Adrenal gland (tissue), 19 donors: ENCODE results near the gene CDHR2. TPM values are rescaled to one million over a fixed set of nuclear protein-coding genes. Genes with fewer than 3 reads are reported as not detected.

Experiments used
- DNase-seq, 7 donors: peaks; one replicate each; pipeline ENCODE4 v3.0.0-alpha.2; 2019 to 2020
- H3K27ac ChIP-seq, 5 donors: fragments of 200-600 bp; sonication (generic) in 4 of 5; 1 replicate in 3 of 5; 2 replicates in 2 of 5; pipeline versions ENCODE4 v1.5.1 to v1.8.0; 2016 to 2020; ENCODE audit warnings: mild to moderate bottlenecking in 1 of 5
- H3K27me3 ChIP-seq: fragments of 200-600 bp; 2 replicates; pipeline ENCODE4 v1.8.0; 2021
- H3K36me3 ChIP-seq, 2 donors: fragments of 200-600 bp; replicated peaks in 1 of 2; 1 replicate in 1 of 2; 2 replicates in 1 of 2; pipeline versions ENCODE4 v1.5.1 to v1.8.0; 2018 to 2022
- H3K4me1 ChIP-seq, 2 donors: fragments of 200-600 bp; replicated peaks in 1 of 2; 1 replicate in 1 of 2; 2 replicates in 1 of 2; pipeline versions ENCODE4 v1.5.1 to v1.8.0; 2018 to 2021
- H3K4me3 ChIP-seq, 4 donors: fragments of 200-600 bp; sonication (generic) in 3 of 4; one replicate each; pipeline ENCODE4 v1.5.1; 2016 to 2018
- H3K9me3 ChIP-seq, 3 donors: fragments of 200-600 bp; sonication (generic) in 1 of 3; replicated peaks in 1 of 3; 1 replicate in 2 of 3; 2 replicates in 1 of 3; pipeline versions ENCODE4 v1.5.1 to v1.8.0; 2016 to 2021
- POLR2A ChIP-seq, 2 donors: fragments of 450-650 bp; IDR thresholded peaks; one replicate each; pipeline ENCODE4 v1.6.1; 2017; ENCODE audit warnings: antibody characterized with exemption in 2 of 2, mild to moderate bottlenecking in 2 of 2, moderate library complexity in 1 of 2
- WGBS, 4 donors: extraction: QIAGEN DNeasy Blood & Tissue Kit in 2 of 4; methylation state at CpG; one replicate each; pipeline versions ENCODE4 v1.1.5 to v1.1.7; 2013 to 2017; 5-methylcytosine and 5-hydroxymethylcytosine counted together
- intact Hi-C, 2 donors: fragments of 100-400 bp; cut with DNase I; formaldehyde crosslinking; loops; one replicate each; pipeline versions ENCODE4 v1.14.1 to v1.15.0; 2022 to 2023
- long read RNA-seq, 10 donors: library from polyadenylated mRNA in 3 of 10; unstranded in 2 of 10; stranded (forward) in 1 of 10; transcript quantifications; one replicate each; pipeline ENCODE4 v2.0.0 and lab custom pipeline, GENCODE V29; 2021 to 2026
- polyA plus RNA-seq, 3 donors: library from polyadenylated mRNA; stranded (reverse); fragments of 200-250 nt in 2 of 3; fragments of 350-450 nt in 1 of 3; fragmentation: Illumina TruSeq in 1 of 3; extraction: RNeasy Lipid Tissue Mini Kit (QIAGEN cat#74804) in 1 of 3; gene quantifications; one replicate each; pipeline ENCODE4 v1.2.3, GENCODE V29; 2013 to 2014
- total RNA-seq, 9 donors: library from RNA; depleted of rRNA in 4 of 9; stranded (reverse); fragments of >200 nt in 4 of 9; fragments of 120-200 nt in 1 of 9; fragmentation: NEBNext Ultra II Directional in 1 of 9; extraction: Animal tissue kit (Norgen Biotek cat#: 25700) in 1 of 9; gene quantifications; one replicate each; pipeline versions ENCODE4 v1.1.0 to v1.2.4, GENCODE V29; 2013 to 2023
- TF ChIP-seq, protein P1 (sequence below), 6 experiments: fragments of 450-650 bp in 4 of 6; fragments of 200-600 bp in 2 of 6; sonication (generic) in 1 of 6; IDR thresholded peaks; 1 replicate in 5 of 6; 2 replicates in 1 of 6; pipeline versions ENCODE4 v1.5.1 to v1.8.0; 2016 to 2021; ENCODE audit warnings: antibody characterized with exemption in 6 of 6, mild to moderate bottlenecking in 2 of 6, moderate library complexity in 1 of 6
- donor health status: healthy with polysubstance abuse.
- donor health status: Bipolar disorder and iron deficiency.
- donor health status: DM: yes; HTN: yes; CAD: no.
- donor health status: DM: no; HTN: no; CAD: no.
- donor health status: DM: no; HTN: no; CAD: no.
- donor health status: DM: yes; HTN: yes; CAD: no.

CDHR2 gene, protein sequence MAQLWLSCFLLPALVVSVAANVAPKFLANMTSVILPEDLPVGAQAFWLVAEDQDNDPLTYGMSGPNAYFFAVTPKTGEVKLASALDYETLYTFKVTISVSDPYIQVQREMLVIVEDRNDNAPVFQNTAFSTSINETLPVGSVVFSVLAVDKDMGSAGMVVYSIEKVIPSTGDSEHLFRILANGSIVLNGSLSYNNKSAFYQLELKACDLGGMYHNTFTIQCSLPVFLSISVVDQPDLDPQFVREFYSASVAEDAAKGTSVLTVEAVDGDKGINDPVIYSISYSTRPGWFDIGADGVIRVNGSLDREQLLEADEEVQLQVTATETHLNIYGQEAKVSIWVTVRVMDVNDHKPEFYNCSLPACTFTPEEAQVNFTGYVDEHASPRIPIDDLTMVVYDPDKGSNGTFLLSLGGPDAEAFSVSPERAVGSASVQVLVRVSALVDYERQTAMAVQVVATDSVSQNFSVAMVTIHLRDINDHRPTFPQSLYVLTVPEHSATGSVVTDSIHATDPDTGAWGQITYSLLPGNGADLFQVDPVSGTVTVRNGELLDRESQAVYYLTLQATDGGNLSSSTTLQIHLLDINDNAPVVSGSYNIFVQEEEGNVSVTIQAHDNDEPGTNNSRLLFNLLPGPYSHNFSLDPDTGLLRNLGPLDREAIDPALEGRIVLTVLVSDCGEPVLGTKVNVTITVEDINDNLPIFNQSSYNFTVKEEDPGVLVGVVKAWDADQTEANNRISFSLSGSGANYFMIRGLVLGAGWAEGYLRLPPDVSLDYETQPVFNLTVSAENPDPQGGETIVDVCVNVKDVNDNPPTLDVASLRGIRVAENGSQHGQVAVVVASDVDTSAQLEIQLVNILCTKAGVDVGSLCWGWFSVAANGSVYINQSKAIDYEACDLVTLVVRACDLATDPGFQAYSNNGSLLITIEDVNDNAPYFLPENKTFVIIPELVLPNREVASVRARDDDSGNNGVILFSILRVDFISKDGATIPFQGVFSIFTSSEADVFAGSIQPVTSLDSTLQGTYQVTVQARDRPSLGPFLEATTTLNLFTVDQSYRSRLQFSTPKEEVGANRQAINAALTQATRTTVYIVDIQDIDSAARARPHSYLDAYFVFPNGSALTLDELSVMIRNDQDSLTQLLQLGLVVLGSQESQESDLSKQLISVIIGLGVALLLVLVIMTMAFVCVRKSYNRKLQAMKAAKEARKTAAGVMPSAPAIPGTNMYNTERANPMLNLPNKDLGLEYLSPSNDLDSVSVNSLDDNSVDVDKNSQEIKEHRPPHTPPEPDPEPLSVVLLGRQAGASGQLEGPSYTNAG (N-terminal part only)
- total RNA-seq, result under 1 TPM in 7 of 9 donors, not detected in 2; under 0.01 to 0.55 (median 0.34) TPM
- polyA plus RNA-seq, result under 1 TPM; 0.08 to 0.13 (median 0.10) TPM
- long read RNA-seq, donor 1, partial matches to known transcripts, result 0 of 6 reads
- long read RNA-seq, donor 1, other reads (novel, unspliced or antisense), result 6 of 6 reads
- long read RNA-seq, donor 2, result 0 reads
- long read RNA-seq, donor 3, result 0 reads
- long read RNA-seq, donor 4, result 0 reads
- long read RNA-seq, donor 5, result 0 reads
- long read RNA-seq, donor 6, result 0 reads
- long read RNA-seq, donor 7, result 0 reads
- long read RNA-seq, donor 8, result 0 reads
- long read RNA-seq, donor 9, result 0 reads
- long read RNA-seq, donor 10, result 0 reads

DNA sequence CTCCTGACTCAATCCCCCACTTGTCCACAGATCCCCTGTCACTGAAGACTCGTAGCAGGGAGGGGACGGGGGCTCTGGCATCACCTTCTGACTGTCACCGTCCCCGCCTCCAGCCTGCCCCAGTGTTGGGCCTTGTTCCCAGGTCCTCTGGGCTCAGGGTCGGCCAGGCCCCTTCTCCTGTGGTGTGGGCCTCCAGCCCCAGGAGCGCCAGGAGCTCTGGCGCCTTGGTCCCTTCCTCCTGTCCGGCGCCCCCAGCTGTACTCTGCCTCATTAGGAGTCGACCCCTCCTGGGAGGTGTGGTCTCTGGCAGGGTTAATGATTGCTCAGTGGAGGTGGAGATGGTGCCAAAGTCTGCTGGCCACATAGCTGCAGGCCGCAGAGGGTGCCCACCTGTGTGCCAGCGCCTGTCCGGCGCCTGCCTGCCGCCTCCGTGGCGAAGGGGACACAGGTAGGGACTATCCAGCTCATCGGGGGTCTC lies at the start of gene CDHR2:
CDHR2 (plus strand) TSS at position 376 of the 478 bp plus-strand sequence. CDS start 16,011 bp downstream, outside the sequence.
- no peak for DNase-seq
- TF ChIP-seq POLR2A (IDR thresholded peaks at IDR 0.05), result no peak
- TF ChIP-seq, protein P1, sequence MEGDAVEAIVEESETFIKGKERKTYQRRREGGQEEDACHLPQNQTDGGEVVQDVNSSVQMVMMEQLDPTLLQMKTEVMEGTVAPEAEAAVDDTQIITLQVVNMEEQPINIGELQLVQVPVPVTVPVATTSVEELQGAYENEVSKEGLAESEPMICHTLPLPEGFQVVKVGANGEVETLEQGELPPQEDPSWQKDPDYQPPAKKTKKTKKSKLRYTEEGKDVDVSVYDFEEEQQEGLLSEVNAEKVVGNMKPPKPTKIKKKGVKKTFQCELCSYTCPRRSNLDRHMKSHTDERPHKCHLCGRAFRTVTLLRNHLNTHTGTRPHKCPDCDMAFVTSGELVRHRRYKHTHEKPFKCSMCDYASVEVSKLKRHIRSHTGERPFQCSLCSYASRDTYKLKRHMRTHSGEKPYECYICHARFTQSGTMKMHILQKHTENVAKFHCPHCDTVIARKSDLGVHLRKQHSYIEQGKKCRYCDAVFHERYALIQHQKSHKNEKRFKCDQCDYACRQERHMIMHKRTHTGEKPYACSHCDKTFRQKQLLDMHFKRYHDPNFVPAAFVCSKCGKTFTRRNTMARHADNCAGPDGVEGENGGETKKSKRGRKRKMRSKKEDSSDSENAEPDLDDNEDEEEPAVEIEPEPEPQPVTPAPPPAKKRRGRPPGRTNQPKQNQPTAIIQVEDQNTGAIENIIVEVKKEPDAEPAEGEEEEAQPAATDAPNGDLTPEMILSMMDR (IDR thresholded peaks at IDR 0.05), result no peak
- Histone ChIP-seq H3K9me3 (no peaks in the 10 kb centered on the region), H3K27ac (no peak within 1 kb of the TSS), H3K4me1 (no peaks in the 10 kb centered on the region), H3K4me3 (no peak within 1 kb of the TSS), H3K36me3 (no peaks in the 10 kb centered on the region), H3K27me3 (no peaks in the 10 kb centered on the region)
- intact Hi-C loops, result no loop called here
- WGBS, 4 donors, result 81 to 95% (median 84%) methylated on average over 11 to 18 of the region's 18 CpGs

DNA sequence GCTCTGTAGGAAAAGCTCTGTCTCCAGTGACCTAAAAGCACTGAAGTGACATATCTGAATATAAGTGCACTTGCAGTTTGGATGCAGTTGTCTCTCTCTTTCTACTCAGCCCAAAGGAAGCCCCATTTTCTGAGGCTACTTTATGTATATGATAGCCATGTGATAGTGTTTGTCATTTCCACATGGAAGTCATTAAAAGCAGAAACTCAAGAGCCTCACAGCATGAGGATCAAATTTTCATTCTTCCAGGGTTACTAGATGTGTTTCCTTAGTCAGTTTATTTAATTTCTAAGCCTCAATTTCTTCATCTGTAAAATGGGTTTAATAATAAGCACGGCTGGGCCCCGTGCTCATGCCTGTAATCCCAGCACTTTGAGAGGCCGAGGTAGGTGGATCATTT lies 48.6 kb upstream of the CDHR2 start:
- Histone ChIP-seq H3K36me3 (peaks cover 0 to 93% of the 10 kb centered on the region in 2 donors), H3K27me3 (no peaks in the 10 kb centered on the region), H3K4me1 (no peaks in the 10 kb centered on the region), H3K27ac (no peak overlapping the region), H3K9me3 (no peaks in the 10 kb centered on the region), H3K4me3 (no peak overlapping the region)
- TF ChIP-seq, protein P1 (IDR thresholded peaks at IDR 0.05), result no peak
- intact Hi-C loops, result no loop called here
- 92 to 96% (median 92%) methylated on average over 3 of the region's 3 CpGs for WGBS, 4 donors
- DNase-seq, result no peak

DNA sequence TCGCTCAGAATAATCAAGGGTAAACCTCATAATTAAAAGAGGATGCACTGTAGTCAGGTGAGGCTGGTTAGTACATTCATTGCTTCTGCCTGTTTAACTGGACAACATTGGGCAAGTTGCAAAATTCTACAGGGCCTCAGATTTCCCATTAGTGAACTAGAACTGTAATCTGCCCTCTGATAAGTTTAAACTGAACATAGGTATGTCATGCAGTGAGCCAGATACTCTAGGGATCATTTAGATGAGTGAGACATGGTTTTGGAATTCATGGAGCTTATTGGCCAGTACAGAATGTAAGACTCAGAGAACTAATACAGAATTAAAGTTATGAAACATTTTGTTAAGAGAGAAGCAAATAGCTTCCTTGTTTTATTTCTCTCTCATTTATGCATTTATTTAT lies 47.8 kb upstream of the CDHR2 start:
- no peak overlapping the region for H3K4me3 ChIP-seq
- no peaks in the 10 kb centered on the region for H3K27me3 ChIP-seq
- intact Hi-C loops, result no loop called here
- 95 to 100% (median 96%) methylated on average over 1 of the region's 1 CpG for WGBS, 4 donors
- H3K9me3 ChIP-seq, result no peaks in the 10 kb centered on the region
- H3K36me3 ChIP-seq, result peaks cover 0 to 90% of the 10 kb centered on the region in 2 donors
- no peak for DNase-seq
- TF ChIP-seq, protein P1 (IDR thresholded peaks at IDR 0.05), result no peak
- no peak for TF ChIP-seq POLR2A (IDR thresholded peaks at IDR 0.05)
- H3K4me1 ChIP-seq, result no peaks in the 10 kb centered on the region
- H3K27ac ChIP-seq, result no peak overlapping the region
